Measurements from ENCODE around the gene FAM20C.

Gene FAM20C

GRCh38 chr7:159370-160270 lies 32.8 kb upstream of the FAM20C start:
- DNase-seq, result no peak

- DNase-seq, result no peak
Measured at GRCh38 chr7:160958-161725, 31.2 kb upstream of the FAM20C start.

GRCh38 chr7:162632-163297 lies 29.6 kb upstream of the FAM20C start:
- no peak for DNase-seq

GRCh38 chr7:163298-163695 lies 29.1 kb upstream of the FAM20C start:
- DNase-seq, result no peak

- no peak for DNase-seq
Measured at GRCh38 chr7:163971-164881, 28.1 kb upstream of the FAM20C start.

- no peak for DNase-seq
Measured at GRCh38 chr7:164882-165660, 27.3 kb upstream of the FAM20C start.

GRCh38 chr7:165661-166337 lies 26.6 kb upstream of the FAM20C start:
- no peak for DNase-seq

GRCh38 chr7:166338-167060 lies 25.9 kb upstream of the FAM20C start:
- no peak for DNase-seq

GRCh38 chr7:167090-167855 lies 25.1 kb upstream of the FAM20C start:
- DNase-seq, result no peak

- DNase-seq, result no peak
Measured at GRCh38 chr7:167976-168791, 24.2 kb upstream of the FAM20C start.

- DNase-seq, result no peak
Measured at GRCh38 chr7:169276-170172, 22.8 kb upstream of the FAM20C start.

GRCh38 chr7:170551-171363 lies 21.6 kb upstream of the FAM20C start:
- no peak for DNase-seq

GRCh38 chr7:171364-171904 lies 20.9 kb upstream of the FAM20C start:
- DNase-seq, result no peak

GRCh38 chr7:171912-172515 lies 20.4 kb upstream of the FAM20C start:
- no peak for DNase-seq

- no peak for DNase-seq
Measured at GRCh38 chr7:173209-173918, 19.0 kb upstream of the FAM20C start.

Data from NCI-H226 (cell line).